T-helper 17 cell (primary cell): ENCODE measurements around the gene RAB31. TPM values are rescaled to one million over a fixed set of nuclear protein-coding genes. Genes with fewer than 3 reads are reported as not detected.

Experiments used
- ATAC-seq: fragments of 150-1000 bp; cut with Tn5 transposase; 2 replicates; pipeline ENCODE4 v1.10.0; 2021; ENCODE audit warnings: mild to moderate bottlenecking, moderate library complexity
- DNase-seq, 3 donors: peaks; one replicate each; pipeline versions ENCODE4 v3.0.0 to v3.0.0-alpha.2; 2020 to 2021
- H3K9me3 ChIP-seq: one replicate; pipeline ENCODE4 v1.7.0; 2013; ENCODE audit warnings: low read length, mild to moderate bottlenecking; ENCODE audit not compliant: control insufficient read depth, poor library complexity, severe bottlenecking
- H3K27ac Mint-ChIP-seq: one replicate; pipeline ENCODE4 v1.8.0; 2022; ENCODE audit warnings: mild to moderate bottlenecking, moderate library complexity, mixed read lengths
- H3K27me3 Mint-ChIP-seq: one replicate; pipeline ENCODE4 v1.8.0; 2022; ENCODE audit warnings: mixed read lengths
- H3K36me3 Mint-ChIP-seq: one replicate; pipeline ENCODE4 v1.8.0; 2022; ENCODE audit warnings: low read depth, mixed read lengths
- H3K4me1 Mint-ChIP-seq: one replicate; pipeline ENCODE4 v1.8.0; 2022; ENCODE audit warnings: mild to moderate bottlenecking, mixed read lengths
- H3K4me3 Mint-ChIP-seq: one replicate; pipeline ENCODE4 v1.8.0; 2022; ENCODE audit warnings: mild to moderate bottlenecking, moderate library complexity, mixed read lengths
- total RNA-seq, 4 donors: library from RNA in 2 of 4; stranded (reverse) in 2 of 4; gene quantifications; one replicate each; pipeline ENCODE4 v1.2.3 and lab custom pipeline; 2022 to 2026

RAB31 gene
- total RNA-seq, 2 donors from 2014 or later, result 2.9 to 15.6 TPM

DNA sequence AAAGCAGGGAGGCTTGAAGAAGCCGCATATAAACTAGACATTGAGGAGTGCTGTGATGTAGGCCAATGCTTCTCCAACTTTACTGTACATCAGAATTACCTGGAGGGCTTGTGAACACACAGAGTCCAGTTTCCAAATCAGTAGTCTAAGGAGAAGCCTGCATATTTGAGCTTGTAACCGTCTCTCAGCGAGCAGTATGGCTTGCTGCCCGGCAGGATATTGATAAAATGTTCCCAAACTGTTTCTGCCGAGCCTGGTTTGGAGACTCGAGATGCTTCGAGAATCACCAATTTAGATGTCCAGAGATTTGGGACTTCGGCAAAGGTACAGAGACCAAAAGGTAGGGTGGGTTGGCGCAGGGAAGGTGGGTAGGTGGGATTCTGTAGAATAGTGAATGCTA lies 11.0 kb upstream of the RAB31 start:
- ATAC-seq, result no peak
- peaks cover 2% of the 10 kb centered on the region for H3K36me3 Mint-ChIP-seq
- peaks cover 3% of the 10 kb centered on the region for H3K4me1 Mint-ChIP-seq
- no peak for DNase-seq
- H3K27ac Mint-ChIP-seq, result no peak overlapping the region
- peaks cover 29% of the 10 kb centered on the region for H3K27me3 Mint-ChIP-seq
- H3K4me3 Mint-ChIP-seq, result no peak overlapping the region
- no peaks in the 10 kb centered on the region for H3K9me3 ChIP-seq

GRCh38 chr18:9698497-9698896 lies 9.6 kb upstream of the RAB31 start:
- Mint-ChIP-seq H3K4me3 (no peak overlapping the region), H3K27ac (no peak overlapping the region), H3K36me3 (no peaks in the 10 kb centered on the region), H3K27me3 (peaks cover 27% of the 10 kb centered on the region), H3K4me1 (peaks cover 3% of the 10 kb centered on the region)
- ATAC-seq (no peak), DNase-seq (no peak)
- no peaks in the 10 kb centered on the region for H3K9me3 ChIP-seq

GRCh38 chr18:9700261-9700796 lies 7.8 kb upstream of the RAB31 start:
- ATAC-seq (no peak), DNase-seq (no peak)
- Mint-ChIP-seq H3K27me3 (peaks cover 38% of the 10 kb centered on the region), H3K27ac (no peak overlapping the region), H3K4me1 (peaks cover 6% of the 10 kb centered on the region), H3K36me3 (no peaks in the 10 kb centered on the region), H3K4me3 (no peak overlapping the region)
- no peaks in the 10 kb centered on the region for H3K9me3 ChIP-seq

GRCh38 chr18:9701609-9702349 lies 6.3 kb upstream of the RAB31 start:
- peaks cover 3% of the 10 kb centered on the region for H3K4me1 Mint-ChIP-seq
- DNase-seq (no peak), ATAC-seq (no peak)
- no peaks in the 10 kb centered on the region for H3K9me3 ChIP-seq
- no peak overlapping the region for H3K4me3 Mint-ChIP-seq
- peaks cover 45% of the 10 kb centered on the region for H3K27me3 Mint-ChIP-seq
- H3K36me3 Mint-ChIP-seq, result peaks cover 3% of the 10 kb centered on the region
- H3K27ac Mint-ChIP-seq, result no peak overlapping the region

GRCh38 chr18:9704233-9705118 lies 3.6 kb upstream of the RAB31 start:
- peaks cover 56% of the 10 kb centered on the region for H3K27me3 Mint-ChIP-seq
- H3K4me3 Mint-ChIP-seq, result no peak overlapping the region
- no peak for ATAC-seq

DNA sequence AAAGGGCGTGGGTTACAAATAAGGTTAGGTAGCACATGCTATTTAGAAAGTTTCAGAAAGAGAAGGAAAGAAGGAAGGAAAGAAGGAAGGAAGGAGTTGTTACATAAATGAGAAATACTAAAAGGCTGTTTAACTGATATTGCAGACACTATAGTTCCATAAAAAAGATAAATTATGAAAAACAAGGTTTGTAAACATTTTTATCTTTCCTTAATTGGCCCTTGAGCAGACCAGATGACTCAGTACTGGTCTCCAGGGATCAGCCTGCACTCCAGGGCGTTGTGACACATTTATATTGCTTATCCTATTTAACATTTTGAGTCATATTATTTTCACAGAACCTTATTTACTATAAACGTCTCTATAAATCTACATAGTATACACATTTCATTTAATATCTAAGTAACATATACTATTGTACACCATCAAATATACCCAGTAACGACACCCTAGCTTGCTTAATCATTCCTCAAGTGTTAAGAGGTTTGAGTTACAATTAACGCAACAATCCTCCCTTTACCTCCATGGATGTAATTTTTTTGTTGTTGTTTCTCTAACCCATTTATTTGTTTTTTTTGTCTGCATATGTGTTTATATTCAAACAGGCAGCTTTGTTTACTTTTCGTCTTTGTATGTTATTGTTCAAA lies 2.8 kb upstream of the RAB31 start:
- peaks cover 6% of the 10 kb centered on the region for H3K4me1 Mint-ChIP-seq
- no peak overlapping the region for H3K4me3 Mint-ChIP-seq
- H3K27me3 Mint-ChIP-seq, result peaks cover 64% of the 10 kb centered on the region
- H3K9me3 ChIP-seq, result no peaks in the 10 kb centered on the region
- H3K36me3 Mint-ChIP-seq, result peaks cover 3% of the 10 kb centered on the region
- no peak for ATAC-seq
- H3K27ac Mint-ChIP-seq, result no peak overlapping the region
- no peak for DNase-seq

More at GRCh38 chr18:9704233-9705118, 3.6 kb upstream of the RAB31 start:
- Mint-ChIP-seq H3K36me3 (peaks cover 3% of the 10 kb centered on the region), H3K27ac (no peak overlapping the region), H3K4me1 (peaks cover 6% of the 10 kb centered on the region)
- H3K9me3 ChIP-seq, result no peaks in the 10 kb centered on the region
- DNase-seq, result no peak

- ATAC-seq (no peak), DNase-seq (no peak)
- H3K27ac Mint-ChIP-seq, result peak overlapping the region; percentile 21
- peaks cover 74% of the 10 kb centered on the region for H3K27me3 Mint-ChIP-seq
- H3K9me3 ChIP-seq, result no peaks in the 10 kb centered on the region
- peaks cover 3% of the 10 kb centered on the region for H3K36me3 Mint-ChIP-seq
- H3K4me1 Mint-ChIP-seq, result peaks cover 6% of the 10 kb centered on the region
- peak overlapping the region; percentile 53 for H3K4me3 Mint-ChIP-seq
These were observed 1.8 kb upstream of the RAB31 start for GRCh38 chr18:9706081-9706935.

DNA sequence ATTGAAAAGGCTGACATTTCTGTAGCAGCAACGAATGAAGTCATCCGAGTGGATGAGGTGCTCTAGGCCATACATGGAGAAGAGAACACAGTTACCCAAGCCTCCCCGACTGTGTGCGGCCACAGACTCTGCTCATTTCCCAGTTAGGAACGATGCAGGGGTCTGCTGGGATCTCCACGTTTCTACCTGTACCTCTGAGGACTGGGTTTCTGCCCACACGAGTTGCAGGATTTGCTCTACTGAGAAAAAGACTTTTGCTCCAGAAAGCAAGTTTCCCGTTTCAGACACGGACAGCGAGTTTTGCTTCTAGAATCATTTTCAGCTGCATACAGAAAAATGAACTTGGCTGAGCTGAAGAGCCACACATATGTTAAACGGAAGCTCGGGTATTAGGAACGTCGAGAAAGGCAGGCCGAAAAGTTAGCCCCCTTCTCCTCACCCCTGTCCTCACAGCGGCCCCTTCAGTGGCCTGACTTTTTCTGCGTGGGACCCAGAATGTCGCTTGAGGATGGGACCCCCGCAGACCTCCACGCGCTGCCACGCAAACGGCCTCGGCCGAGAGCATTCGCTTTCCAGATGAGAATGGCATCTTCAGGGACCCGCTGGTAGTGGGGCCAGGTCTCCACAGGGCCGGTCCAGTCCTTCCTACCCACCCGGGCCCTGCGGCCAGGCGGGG lies 582 bp upstream of the RAB31 start:
- no peak for ATAC-seq

GRCh38 chr18:9708434-9709303 lies 568 bp downstream of the RAB31 start:
- Mint-ChIP-seq H3K4me1 (peaks cover 9% of the 10 kb centered on the region), H3K4me3 (peak overlapping the region; percentile 87), H3K27ac (no peak overlapping the region), H3K36me3 (peaks cover 6% of the 10 kb centered on the region), H3K27me3 (peaks cover 90% of the 10 kb centered on the region)
- no peaks in the 10 kb centered on the region for H3K9me3 ChIP-seq
- ATAC-seq (peak; percentile 39), DNase-seq (no peak)

More for the DNA sequence above, 582 bp upstream of the RAB31 start:
- peaks cover 9% of the 10 kb centered on the region for H3K4me1 Mint-ChIP-seq
- peak overlapping the region; percentile 67 for H3K4me3 Mint-ChIP-seq
- peaks cover 84% of the 10 kb centered on the region for H3K27me3 Mint-ChIP-seq
- H3K9me3 ChIP-seq, result no peaks in the 10 kb centered on the region
- DNase-seq, result no peak
- H3K27ac Mint-ChIP-seq, result no peak overlapping the region
- peaks cover 6% of the 10 kb centered on the region for H3K36me3 Mint-ChIP-seq

- DNase-seq (no peak), ATAC-seq (no peak)
- no peaks in the 10 kb centered on the region for H3K9me3 ChIP-seq
- Mint-ChIP-seq H3K27ac (no peak overlapping the region), H3K36me3 (peaks cover 6% of the 10 kb centered on the region), H3K4me1 (peaks cover 7% of the 10 kb centered on the region), H3K27me3 (peaks cover 90% of the 10 kb centered on the region), H3K4me3 (peak overlapping the region; percentile 87)
These were observed 1.3 kb downstream of the RAB31 start for GRCh38 chr18:9709304-9709877.

DNA sequence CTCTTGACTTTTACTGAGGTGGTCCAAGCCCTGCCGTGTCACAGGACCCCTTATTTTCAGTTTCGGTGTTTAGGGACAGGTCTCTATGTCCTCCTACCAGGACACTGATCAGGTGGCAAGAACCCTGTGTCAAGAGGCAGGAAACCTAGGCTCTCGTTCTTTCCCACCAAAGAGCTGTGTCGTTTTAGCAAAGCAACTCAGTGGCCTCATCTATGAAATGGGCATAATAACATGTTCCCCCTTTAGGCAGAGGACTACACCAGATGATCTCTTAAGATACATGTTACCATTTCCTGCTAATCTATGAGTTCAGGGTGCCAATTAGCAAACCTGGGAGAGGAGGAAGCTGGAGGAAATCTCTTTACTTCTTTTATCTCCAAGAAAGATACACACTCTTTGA lies 1.9 kb downstream of the RAB31 start:
- H3K27me3 Mint-ChIP-seq, result peaks cover 90% of the 10 kb centered on the region
- H3K36me3 Mint-ChIP-seq, result peaks cover 8% of the 10 kb centered on the region
- peaks cover 7% of the 10 kb centered on the region for H3K4me1 Mint-ChIP-seq
- ATAC-seq (no peak), DNase-seq (no peak)
- H3K9me3 ChIP-seq, result no peaks in the 10 kb centered on the region
- no peak overlapping the region for H3K27ac Mint-ChIP-seq
- H3K4me3 Mint-ChIP-seq, result peak overlapping the region; percentile 87
